Breast epithelium (tissue), 4 donors: ENCODE data around the gene ANXA9. TPM values are rescaled to one million over a fixed set of nuclear protein-coding genes. Genes with fewer than 3 reads are reported as not detected.
A peak's percentile ranks its signal among the peaks of the same experiment; 100 is the strongest.

Experiments
- DNase-seq, 2 donors: peaks; one replicate each; pipeline ENCODE4 v3.0.0-alpha.2; 2019; ENCODE audit warnings: low spot score in 2 of 2
- H3K27ac ChIP-seq, 2 donors: fragments of 200-600 bp; sonication (generic) in 1 of 2; one replicate each; pipeline ENCODE4 v1.5.1; 2016 to 2019; ENCODE audit warnings: mild to moderate bottlenecking in 1 of 2
- H3K27me3 ChIP-seq, 2 donors: fragments of 200-600 bp; sonication (generic) in 1 of 2; one replicate each; pipeline versions ENCODE4 v1.5.1 to v1.6.0; 2017 to 2019; ENCODE audit warnings: control low read depth in 1 of 2, mild to moderate bottlenecking in 1 of 2
- H3K36me3 ChIP-seq: fragments of 200-600 bp; one replicate; pipeline ENCODE4 v1.5.1; 2019
- H3K4me1 ChIP-seq, 2 donors: fragments of 200-600 bp; sonication (generic); one replicate each; pipeline ENCODE4 v1.5.1; 2016 to 2019; ENCODE audit warnings: control low read depth in 1 of 2
- H3K4me3 ChIP-seq, 3 donors: fragments of 200-600 bp; sonication (generic); 1 replicate in 2 of 3; 2 replicates in 1 of 3; pipeline ENCODE4 v1.5.1; 2016 to 2019; ENCODE audit warnings: mild to moderate bottlenecking in 3 of 3, moderate library complexity in 2 of 3
- H3K9me3 ChIP-seq, 2 donors: fragments of 200-600 bp; sonication (generic) in 1 of 2; one replicate each; pipeline ENCODE4 v1.5.1; 2016 to 2019; ENCODE audit warnings: control low read depth in 1 of 2
- CTCF ChIP-seq, 3 donors: fragments of 450-650 bp; IDR thresholded peaks; one replicate each; pipeline ENCODE4 v1.5.1; 2016 to 2017; ENCODE audit warnings: antibody characterized with exemption in 3 of 3, mild to moderate bottlenecking in 3 of 3, moderate library complexity in 3 of 3
- POLR2A ChIP-seq: fragments of 450-650 bp; IDR thresholded peaks from one replicate; pipeline ENCODE4 v1.6.1; 2016; ENCODE audit warnings: antibody characterized with exemption, mild to moderate bottlenecking, moderate library complexity
- POLR2AphosphoS5 ChIP-seq, 3 donors: sonication (generic); formaldehyde crosslinking; IDR thresholded peaks; one replicate each; pipeline ENCODE4 v1.6.1; 2017; ENCODE audit warnings: antibody characterized with exemption in 3 of 3
- intact Hi-C: fragments of 100-400 bp; cut with DNase I; formaldehyde crosslinking; loops from one replicate; pipeline ENCODE4 v1.15.1; 2023; ENCODE audit warnings: low total_unique reads
- total RNA-seq, 3 donors: library from RNA; depleted of rRNA; stranded (reverse); fragments of >200 nt; gene quantifications; one replicate each; pipeline ENCODE4 v1.1.0, GENCODE V29; 2016

The ANXA9 gene
- total RNA-seq, 3 donors from 2014 or later = 3.6 to 13.0 TPM; not detected in 1

GRCh38 chr1:150957666-150958065, 24.4 kb upstream of the ANXA9 start:
- H3K36me3 ChIP-seq = peaks cover 6% of the 10 kb centered on the region

DNA sequence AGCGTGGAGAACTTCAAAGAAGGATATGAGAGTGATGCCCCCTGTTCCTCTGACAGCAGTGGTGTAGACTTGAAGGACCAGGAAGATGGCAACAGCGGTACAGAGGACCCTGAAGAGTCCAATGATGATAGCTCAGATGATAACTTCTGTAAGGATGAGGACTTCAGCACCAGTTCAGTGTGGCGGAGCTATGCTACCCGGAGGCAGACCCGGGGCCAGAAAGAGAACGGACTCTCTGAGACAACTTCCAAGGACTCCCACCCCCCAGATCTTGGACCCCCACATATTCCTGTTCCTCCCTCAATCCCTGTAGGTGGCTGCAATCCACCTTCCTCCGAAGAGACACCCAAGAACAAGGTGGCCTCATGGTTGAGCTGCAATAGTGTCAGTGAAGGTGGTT, 21.4 kb upstream of the ANXA9 start:
- DNase-seq = no peak
- no peak for TF ChIP-seq CTCF (IDR thresholded peaks at IDR 0.05)
- no peak for TF ChIP-seq POLR2AphosphoS5 (IDR thresholded peaks at IDR 0.05)
- no peak for TF ChIP-seq POLR2A
- no peaks in the 10 kb centered on the region for H3K9me3 ChIP-seq
- H3K27ac ChIP-seq = no peak overlapping the region
- intact Hi-C loops = no loop called here
- H3K36me3 ChIP-seq = peaks cover 15% of the 10 kb centered on the region
- no peak overlapping the region for H3K4me3 ChIP-seq
- H3K27me3 ChIP-seq = no peaks in the 10 kb centered on the region
- no peaks in the 10 kb centered on the region for H3K4me1 ChIP-seq

More at GRCh38 chr1:150957666-150958065, 24.4 kb upstream of the ANXA9 start:
- no peak for DNase-seq
- no peak for TF ChIP-seq POLR2AphosphoS5 (IDR thresholded peaks at IDR 0.05)
- no peak for TF ChIP-seq CTCF (IDR thresholded peaks at IDR 0.05)
- no peak for TF ChIP-seq POLR2A
- H3K4me3 ChIP-seq = no peak overlapping the region
- no peaks in the 10 kb centered on the region for H3K4me1 ChIP-seq
- intact Hi-C loops = no loop called here
- H3K9me3 ChIP-seq = no peaks in the 10 kb centered on the region
- H3K27ac ChIP-seq = no peak overlapping the region
- no peaks in the 10 kb centered on the region for H3K27me3 ChIP-seq

DNA sequence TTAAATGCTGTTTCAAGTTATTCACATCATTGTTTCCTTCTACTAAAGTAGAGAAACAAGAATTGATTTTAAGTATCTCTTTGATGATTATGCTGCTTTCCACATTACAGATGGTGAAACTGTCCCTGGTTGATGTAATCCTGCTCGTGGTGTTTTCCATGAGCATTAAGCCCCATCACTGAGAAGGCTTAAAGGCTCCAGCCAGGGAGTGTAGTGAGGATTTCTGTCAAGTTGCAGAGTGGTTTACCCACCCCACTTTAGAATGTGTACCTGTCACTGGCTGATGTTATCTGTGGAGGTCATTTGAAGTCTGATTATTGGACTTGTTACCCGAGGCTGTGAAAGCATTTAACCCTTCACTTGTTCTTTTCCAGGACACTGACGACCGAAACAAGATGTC, 20.3 kb upstream of the ANXA9 start:
- Histone ChIP-seq H3K4me1 (no peaks in the 10 kb centered on the region), H3K4me3 (no peak overlapping the region), H3K27me3 (no peaks in the 10 kb centered on the region), H3K9me3 (no peaks in the 10 kb centered on the region), H3K27ac (peak overlapping the region in 1 of 2 donors; percentile 11), H3K36me3 (peaks cover 16% of the 10 kb centered on the region)
- intact Hi-C loops = no loop called here
- DNase-seq = no peak
- no peak for TF ChIP-seq CTCF (IDR thresholded peaks at IDR 0.05)

GRCh38 chr1:150963321-150964163, 18.6 kb upstream of the ANXA9 start:
- no peaks in the 10 kb centered on the region for H3K27me3 ChIP-seq
- peaks cover 16% of the 10 kb centered on the region for H3K36me3 ChIP-seq
- TF ChIP-seq CTCF (IDR thresholded peaks at IDR 0.05) (no peak), POLR2AphosphoS5 (IDR thresholded peaks at IDR 0.05) (no peak)
- no peaks in the 10 kb centered on the region for H3K4me1 ChIP-seq
- H3K9me3 ChIP-seq = no peaks in the 10 kb centered on the region
- H3K4me3 ChIP-seq = no peak overlapping the region
- no peak overlapping the region for H3K27ac ChIP-seq
- no peak for DNase-seq
- intact Hi-C loops = no loop called here

DNA sequence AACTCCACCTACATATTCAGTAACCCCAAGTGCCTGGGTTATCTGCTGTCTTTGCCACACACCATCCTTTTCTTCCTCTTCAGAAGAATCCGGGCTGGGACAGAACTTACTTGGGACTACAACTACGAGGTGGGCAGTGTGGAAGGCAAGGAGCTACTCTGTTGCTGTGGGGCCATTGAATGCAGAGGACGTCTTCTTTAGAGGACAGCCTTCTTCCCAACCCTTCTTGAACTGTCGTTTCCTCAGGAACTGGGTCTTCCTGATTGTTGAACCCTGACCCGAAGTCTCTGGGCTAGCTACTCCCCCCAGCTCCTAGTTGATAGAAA, 18.0 kb upstream of the ANXA9 start:
- TF ChIP-seq POLR2AphosphoS5 (IDR thresholded peaks at IDR 0.05) (no peak), CTCF (IDR thresholded peaks at IDR 0.05) (no peak), POLR2A (no peak)
- Histone ChIP-seq H3K9me3 (no peaks in the 10 kb centered on the region), H3K36me3 (peaks cover 16% of the 10 kb centered on the region), H3K27ac (no peak overlapping the region), H3K4me1 (no peaks in the 10 kb centered on the region), H3K27me3 (no peaks in the 10 kb centered on the region), H3K4me3 (no peak overlapping the region)
- no peak for DNase-seq
- intact Hi-C loops = no loop called here
